Skin epidermis (tissue), 12 donors: ENCODE results near the gene AKAP7.
A peak's percentile ranks its signal among the peaks of the same experiment; 100 is the strongest.
"Not testable (repeated sequence)": the region's sequence is repeated elsewhere in the genome, so short reads cannot be mapped to it uniquely, and the experiment has no call there.

Source experiments
- H3K27ac ChIP-seq, 21 experiments: fragments of 200-600 bp; sonication (generic) in 11 of 21; one replicate each; pipeline ENCODE4 v1.5.0; 2020; ENCODE audit warnings: mild to moderate bottlenecking in 3 of 21, inconsistent platforms in 2 of 21, moderate library complexity in 2 of 21
- H3K4me3 ChIP-seq, 7 experiments: fragments of 200-600 bp; sonication (generic) in 2 of 7; one replicate each; pipeline ENCODE4 v1.5.0; 2020; ENCODE audit warnings: inconsistent platforms in 2 of 7, mild to moderate bottlenecking in 2 of 7, moderate library complexity in 1 of 7

AKAP7 gene

DNA sequence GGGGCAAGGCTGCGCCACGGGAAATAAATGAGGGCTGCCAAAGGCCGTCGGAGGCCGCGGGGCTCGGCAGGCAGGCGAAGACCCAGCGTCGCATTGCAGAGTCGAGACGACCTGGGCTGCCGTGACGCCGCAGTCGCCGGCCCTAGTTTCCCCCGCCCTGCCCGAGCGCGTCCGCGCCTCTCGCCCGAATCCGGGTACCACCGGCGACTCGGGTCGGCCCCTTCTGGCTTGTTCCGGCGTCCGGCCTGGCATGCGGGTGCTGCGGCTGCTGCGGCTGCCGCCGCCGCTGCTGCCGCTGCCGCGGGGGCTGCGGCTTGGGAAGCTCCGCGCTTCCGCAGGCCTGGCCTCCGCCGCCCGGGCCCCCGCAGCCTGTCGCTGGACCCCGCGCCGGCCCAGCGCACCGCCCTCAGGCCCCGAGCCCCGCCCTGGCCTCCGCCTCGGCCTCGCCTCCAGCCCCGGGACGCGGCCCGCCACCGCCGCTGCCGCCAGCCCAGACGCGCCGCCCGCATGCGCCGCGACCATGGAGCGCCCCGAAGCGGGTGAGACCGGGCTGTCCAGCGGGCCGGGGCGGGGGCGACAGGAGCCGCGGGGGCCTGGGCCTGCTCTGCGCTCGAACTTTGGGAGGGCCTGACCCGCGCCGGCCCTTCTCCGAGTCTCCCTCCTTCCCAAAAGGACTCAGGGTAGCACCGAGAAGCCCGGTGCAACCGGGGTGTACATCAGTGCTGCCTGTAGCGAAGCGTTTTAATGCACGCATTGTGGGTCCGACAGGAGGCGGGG is at the start of gene AKAP7:
Gene AKAP7, plus strand, starts transcription at position 224 of the 777 bp plus-strand sequence. Its CDS starts 297 bp downstream, at position 521.
- peak within 1 kb of the TSS; percentile 49 to 93 (median 82) for H3K27ac ChIP-seq
- peak within 1 kb of the TSS; percentile 46 to 79 (median 70) for H3K4me3 ChIP-seq

- not testable (repeated sequence) for H3K4me3 ChIP-seq, H3K27ac ChIP-seq
Observed at GRCh38 chr6:131090339-131090738, 44.9 kb upstream of the AKAP7 start.

- H3K4me3 ChIP-seq, H3K27ac ChIP-seq: not testable (repeated sequence)
Observed at GRCh38 chr6:131091944-131092343, 43.3 kb upstream of the AKAP7 start.

DNA sequence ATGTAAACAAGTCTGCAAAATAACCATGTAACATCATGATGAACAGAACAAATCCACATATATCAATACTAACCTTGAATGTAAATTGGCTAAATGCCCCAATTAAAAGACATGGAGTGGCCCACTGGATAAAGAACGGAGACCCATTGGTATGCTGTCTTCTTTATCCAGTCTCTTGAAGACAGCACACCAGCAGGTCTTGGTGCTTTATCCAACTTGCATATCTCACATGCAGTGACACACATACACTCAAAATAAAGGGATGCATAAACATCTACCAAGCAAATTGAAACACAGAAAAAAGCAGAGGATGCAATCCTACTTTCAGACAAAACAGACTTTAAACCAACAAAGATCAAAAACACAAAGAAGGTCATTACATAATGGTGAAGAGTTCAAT is 41.9 kb upstream of the AKAP7 start:
- Histone ChIP-seq H3K4me3 (no peak overlapping the region), H3K27ac (no peak overlapping the region)

- H3K4me3 ChIP-seq, result no peak overlapping the region
- H3K27ac ChIP-seq, result no peak overlapping the region
Observed at GRCh38 chr6:131096786-131097185, 38.5 kb upstream of the AKAP7 start.

DNA sequence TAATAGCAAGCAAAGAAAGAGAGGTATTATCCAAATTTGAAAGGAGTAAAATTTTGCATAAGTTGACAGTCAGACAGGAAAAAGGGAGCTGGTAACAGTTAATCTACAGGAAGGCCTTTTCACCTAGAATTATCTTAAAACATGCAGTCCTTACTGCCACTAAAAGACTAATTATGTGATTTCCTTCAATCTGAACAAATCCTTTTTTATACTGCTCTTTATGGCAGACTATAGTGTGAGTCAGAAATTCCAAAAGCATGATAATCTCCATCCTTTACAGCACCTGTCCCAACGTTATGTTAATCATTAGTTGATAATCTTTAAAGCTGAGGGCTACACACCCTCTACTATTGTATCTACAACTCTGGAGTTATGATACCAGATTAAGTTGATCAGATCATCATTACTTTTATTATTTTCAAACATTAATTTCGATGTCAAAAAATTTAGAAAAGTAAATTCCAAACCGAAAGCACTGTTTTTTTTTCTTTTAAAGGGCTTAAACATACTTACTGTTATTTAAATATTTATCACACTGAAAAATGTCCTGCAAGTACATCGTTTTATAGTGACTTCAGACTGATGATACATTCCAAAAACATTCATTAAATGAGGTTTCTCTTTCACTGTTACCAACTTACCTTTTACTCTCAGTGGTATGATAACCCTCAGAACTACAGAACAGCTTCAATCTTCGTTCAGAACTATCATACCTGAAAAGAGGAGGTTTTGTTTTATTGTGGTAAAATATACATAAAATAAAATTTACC is 33.2 kb upstream of the AKAP7 start:
- Histone ChIP-seq H3K27ac (no peak overlapping the region), H3K4me3 (no peak overlapping the region)

DNA sequence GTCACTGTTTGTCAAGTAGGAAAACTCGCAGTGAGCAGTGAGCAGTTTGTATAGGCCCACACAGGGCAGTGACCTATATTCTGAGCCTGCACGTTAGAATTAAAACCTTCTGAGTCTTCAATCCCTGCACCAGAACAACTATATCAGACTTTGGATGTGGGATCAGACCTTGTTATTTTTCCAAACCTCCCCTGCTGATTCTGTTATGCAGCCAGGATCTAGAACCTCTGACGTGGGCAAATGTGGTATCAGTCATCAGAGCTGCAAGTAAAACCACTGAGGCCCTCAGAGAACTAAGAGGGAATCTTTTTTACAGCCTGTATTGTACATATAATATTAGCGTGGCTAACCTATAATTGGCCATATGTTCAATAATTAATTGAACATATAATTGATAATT is 32.0 kb upstream of the AKAP7 start:
- H3K27ac ChIP-seq, result no peak overlapping the region
- no peak overlapping the region for H3K4me3 ChIP-seq

GRCh38 chr6:131103901-131104300 is 31.4 kb upstream of the AKAP7 start:
- Histone ChIP-seq H3K27ac (no peak overlapping the region), H3K4me3 (no peak overlapping the region)

DNA sequence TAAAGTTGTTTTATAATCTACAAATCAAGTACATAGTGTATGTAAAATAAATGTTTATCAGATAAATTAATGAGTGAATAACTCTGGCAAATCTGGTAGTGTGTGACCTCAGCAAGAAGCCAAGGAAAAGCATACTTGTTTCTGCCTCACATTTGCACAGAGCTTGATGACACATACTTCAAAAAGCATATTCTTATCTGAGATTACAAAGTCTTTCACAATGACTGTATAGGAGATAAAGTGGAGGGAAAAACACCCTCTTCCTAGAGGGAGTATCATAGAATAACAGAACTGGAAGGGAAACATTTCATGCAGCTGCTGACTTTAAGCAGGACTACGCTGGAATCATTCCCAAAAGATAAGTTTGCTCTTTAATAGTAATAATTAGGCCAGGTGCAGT is 28.1 kb upstream of the AKAP7 start:
- Histone ChIP-seq H3K27ac (no peak overlapping the region), H3K4me3 (no peak overlapping the region)

DNA sequence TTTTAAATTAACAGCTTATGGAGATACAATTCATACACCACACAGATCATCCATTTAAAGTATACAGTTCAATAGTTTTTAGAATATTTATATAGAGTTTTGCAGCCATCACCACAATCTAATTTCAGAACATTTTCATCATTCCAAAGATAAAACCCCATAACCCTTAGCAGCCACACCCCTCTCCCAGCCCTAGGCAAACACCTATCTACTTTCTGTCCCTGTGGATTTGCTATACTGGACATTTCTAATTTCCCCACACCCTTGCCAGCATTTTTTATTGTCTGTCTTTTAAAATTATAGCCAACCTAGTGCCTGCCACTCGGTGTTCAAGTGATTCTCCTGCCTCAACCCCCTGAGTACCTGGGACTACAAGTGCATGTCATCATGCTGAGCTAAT is 23.0 kb upstream of the AKAP7 start:
- Histone ChIP-seq H3K4me3 (no peak overlapping the region), H3K27ac (no peak overlapping the region)

- Histone ChIP-seq H3K27ac (no peak overlapping the region), H3K4me3 (no peak overlapping the region)
Observed at GRCh38 chr6:131115651-131116050, 19.6 kb upstream of the AKAP7 start.

DNA sequence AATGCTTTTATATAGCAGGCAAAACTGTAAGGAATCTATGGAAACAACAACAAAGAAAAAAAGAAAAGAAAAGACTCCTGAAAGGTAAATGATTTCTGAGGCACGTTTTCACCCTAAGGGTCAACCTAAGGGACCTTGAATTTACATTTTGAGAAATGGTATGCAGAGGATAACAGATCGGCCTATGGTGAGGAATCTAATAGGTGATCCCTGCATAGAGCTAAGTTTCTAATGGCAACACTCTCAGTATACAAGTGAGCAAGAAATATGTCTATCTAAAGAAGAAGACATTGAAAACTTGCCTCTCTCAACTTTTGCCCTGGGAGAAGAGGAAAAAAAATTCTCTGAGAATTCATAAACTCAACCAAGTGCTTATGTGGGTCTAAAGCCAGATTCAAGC is 18.9 kb upstream of the AKAP7 start:
- Histone ChIP-seq H3K27ac (no peak overlapping the region), H3K4me3 (no peak overlapping the region)

DNA sequence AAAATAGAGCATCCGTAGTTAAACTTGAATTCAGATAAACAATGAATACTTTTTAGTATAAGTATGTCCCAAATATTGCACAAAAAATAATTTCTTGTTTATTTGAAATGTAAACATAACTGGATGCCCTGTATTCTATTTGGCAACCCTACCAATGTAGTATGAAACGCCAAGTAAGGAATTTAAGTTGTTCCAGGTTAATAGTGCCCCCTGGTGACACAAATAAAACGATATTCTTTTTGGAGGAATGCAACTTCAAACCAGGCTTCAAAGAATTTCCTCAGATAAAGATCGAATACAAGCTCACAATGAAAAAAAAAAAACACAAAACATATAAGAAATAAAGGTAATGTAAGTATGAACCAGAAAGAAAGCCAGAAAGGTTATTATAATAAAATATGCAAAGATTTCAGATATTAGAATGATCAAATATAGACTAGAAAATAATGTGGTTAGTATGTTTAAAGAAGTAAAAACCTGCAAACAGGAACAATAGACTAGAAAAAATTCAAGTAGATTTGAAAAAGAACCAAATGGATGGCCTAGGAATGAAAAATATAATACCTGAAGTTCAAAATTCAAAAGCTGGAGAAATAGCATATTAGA is 18.4 kb upstream of the AKAP7 start:
- no peak overlapping the region for H3K27ac ChIP-seq
- no peak overlapping the region for H3K4me3 ChIP-seq

DNA sequence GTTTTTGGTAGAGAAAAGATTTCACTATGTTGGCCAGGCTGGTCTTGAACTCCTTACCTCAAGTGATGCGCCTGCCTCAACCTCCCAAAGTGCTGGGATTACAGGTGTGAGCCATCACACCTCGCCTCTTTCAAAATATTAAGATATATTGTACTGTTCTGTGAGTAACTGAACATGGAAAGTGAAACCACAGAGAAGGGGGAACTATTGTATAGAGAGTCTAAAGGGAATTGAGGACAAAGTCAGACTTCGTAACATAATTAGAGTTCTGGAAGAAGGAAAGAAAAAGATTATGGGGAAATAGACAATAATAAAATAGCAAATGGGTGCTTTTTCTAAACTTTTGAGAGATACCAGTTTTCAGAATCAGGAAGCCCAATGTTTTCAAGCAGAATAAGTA is 17.4 kb upstream of the AKAP7 start:
- H3K27ac ChIP-seq, result no peak overlapping the region
- H3K4me3 ChIP-seq, result no peak overlapping the region

DNA sequence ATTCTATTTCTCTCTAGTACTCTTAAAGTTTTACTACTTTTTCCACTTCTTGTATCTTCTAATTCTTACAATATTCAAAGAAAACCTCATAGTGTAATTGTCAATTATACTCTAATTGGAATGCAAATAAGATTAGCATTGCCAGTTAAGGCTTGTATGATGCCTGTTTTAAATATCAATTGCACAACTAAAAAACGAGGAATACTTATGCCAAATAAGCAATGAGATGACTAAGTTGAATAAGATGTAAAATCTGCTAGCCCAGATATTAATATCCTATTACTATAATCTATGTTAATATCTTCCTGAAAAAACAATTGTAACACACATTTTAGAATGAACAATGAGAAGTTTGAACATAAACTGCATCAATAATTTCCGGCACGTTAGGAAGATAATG is 13.3 kb upstream of the AKAP7 start:
- H3K4me3 ChIP-seq, result no peak overlapping the region
- H3K27ac ChIP-seq, result no peak overlapping the region

DNA sequence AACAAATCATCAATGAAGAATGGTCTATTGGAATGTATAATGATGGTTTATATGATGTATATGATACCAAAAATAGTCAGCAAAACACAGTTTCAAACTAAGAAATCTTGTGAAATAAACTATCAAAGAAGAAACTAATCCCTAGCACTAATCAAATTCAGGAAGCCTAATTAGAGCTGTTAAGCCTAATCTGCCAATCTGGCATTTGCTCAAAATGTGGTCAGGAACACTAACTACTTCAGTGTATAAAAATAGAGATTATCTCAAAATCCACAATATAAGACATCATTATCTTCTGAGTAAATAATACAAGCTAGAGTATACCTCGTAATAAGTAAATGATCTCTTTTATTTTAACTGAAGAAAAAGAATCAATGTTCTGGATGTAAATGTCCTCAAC is 12.8 kb upstream of the AKAP7 start:
- Histone ChIP-seq H3K27ac (no peak overlapping the region), H3K4me3 (no peak overlapping the region)

GRCh38 chr6:131124336-131125071 is 10.8 kb upstream of the AKAP7 start:
- Histone ChIP-seq H3K27ac (peak overlapping the region in 3 of 21 experiments; percentile 20 to 56 (median 49)), H3K4me3 (no peak overlapping the region)

DNA sequence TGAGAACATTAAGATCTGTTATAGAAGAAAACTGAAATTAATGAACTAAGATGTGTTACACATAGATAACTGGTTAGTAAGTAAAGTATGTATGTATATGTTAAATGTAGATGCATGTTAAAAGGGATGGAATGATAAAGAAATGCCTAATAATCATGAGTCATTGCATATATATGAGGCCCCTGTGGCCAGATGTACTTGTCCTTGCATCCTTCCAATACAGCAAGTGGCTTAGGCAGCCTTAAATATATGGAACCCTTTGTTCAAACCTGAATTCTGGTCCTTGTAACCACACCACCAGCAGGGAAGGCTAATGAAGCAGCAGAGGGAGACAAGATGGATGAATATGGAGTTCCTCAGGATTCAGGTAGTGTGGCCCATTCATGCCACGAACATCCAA is 9.8 kb upstream of the AKAP7 start:
- Histone ChIP-seq H3K4me3 (no peak overlapping the region), H3K27ac (no peak overlapping the region)

DNA sequence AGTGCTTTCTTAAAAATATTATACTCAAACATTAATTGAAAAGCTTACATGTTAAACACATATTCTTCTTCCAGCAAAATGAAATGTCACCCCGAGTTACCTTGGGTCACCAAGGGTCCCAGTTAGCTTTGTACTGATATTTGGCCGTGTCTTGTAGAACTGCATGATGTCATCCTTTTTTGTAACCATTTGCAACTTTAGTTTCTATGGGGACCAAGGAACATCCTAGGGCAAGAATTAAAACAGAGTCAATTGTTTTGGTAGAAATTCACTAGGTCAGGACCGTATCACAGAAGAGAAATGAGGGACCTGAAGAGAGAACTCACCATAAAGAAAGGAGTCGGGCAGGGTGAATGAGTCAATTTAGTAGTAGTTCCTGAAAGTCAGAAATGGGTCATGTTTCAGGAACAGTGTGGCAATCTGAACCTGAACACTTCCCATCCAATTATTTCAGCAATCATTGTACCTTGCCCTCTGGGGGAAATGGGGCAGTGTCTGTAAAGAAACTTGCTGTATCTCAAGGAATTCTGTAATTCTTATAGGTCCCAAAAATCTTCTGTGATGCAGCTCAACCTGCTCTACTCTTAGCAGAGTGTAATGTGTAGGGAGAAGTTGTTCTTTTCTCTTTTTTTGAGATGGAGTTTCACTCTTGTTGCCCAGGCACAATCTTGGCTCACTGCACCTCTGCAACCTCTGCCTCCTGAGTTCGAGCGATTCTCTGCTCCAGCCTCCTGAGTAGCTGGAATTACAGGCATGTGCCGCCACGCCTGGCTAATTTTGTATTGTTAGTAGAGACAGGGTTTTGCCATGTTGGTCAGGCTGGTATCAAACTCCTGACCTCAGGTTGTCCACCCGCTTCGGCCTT is 5.3 kb upstream of the AKAP7 start:
- Histone ChIP-seq H3K27ac (no peak overlapping the region), H3K4me3 (no peak overlapping the region)
